HG03103 (cell line): ENCODE data around the gene ACSF3.
"Not testable (repeated sequence)": the region's sequence is repeated elsewhere in the genome, so short reads cannot be mapped to it uniquely, and the experiment has no call there.

Experiments used
- ATAC-seq: cut with Tn5 transposase; IDR thresholded peaks from one replicate; pipeline ENCODE4 v1.9.1; 2021; ENCODE audit warnings: low read depth; ENCODE audit not compliant: unreplicated experiment

ACSF3 gene

GRCh38 chr16:89090669-89091426 lies 2.8 kb upstream of the ACSF3 start:
- ATAC-seq, result no peak

GRCh38 chr16:89092013-89092412 lies 1.6 kb upstream of the ACSF3 start:
- ATAC-seq, result no peak

- not testable (repeated sequence) for ATAC-seq
Measured at GRCh38 chr16:89093252-89093601, 425 bp upstream of the ACSF3 start.

GRCh38 chr16:89094252-89094879 lies 714 bp downstream of the ACSF3 start:
- no peak for ATAC-seq

GRCh38 chr16:89094880-89095258 lies 1.2 kb downstream of the ACSF3 start:
- no peak for ATAC-seq

- ATAC-seq, result no peak
Measured at GRCh38 chr16:89095491-89095951, 1.9 kb downstream of the ACSF3 start.

GRCh38 chr16:89096042-89096717 lies 2.5 kb downstream of the ACSF3 start:
- ATAC-seq, result no peak

GRCh38 chr16:89096768-89097391 lies 3.2 kb downstream of the ACSF3 start:
- ATAC-seq, result no peak

GRCh38 chr16:89097392-89097772 lies 3.7 kb downstream of the ACSF3 start:
- no peak for ATAC-seq

GRCh38 chr16:89098767-89099430 lies 5.2 kb downstream of the ACSF3 start:
- ATAC-seq, result no peak

GRCh38 chr16:89099905-89100304 lies 6.3 kb downstream of the ACSF3 start:
- no peak for ATAC-seq

GRCh38 chr16:89100601-89101302 lies 7.1 kb downstream of the ACSF3 start:
- no peak for ATAC-seq

- no peak for ATAC-seq
Measured at GRCh38 chr16:89101303-89102040, 7.8 kb downstream of the ACSF3 start.

- no peak for ATAC-seq
Measured at GRCh38 chr16:89102041-89102471, 8.4 kb downstream of the ACSF3 start.

- ATAC-seq, result no peak
Measured at GRCh38 chr16:89102481-89103073, 8.9 kb downstream of the ACSF3 start.

- ATAC-seq, result no peak
Measured at GRCh38 chr16:89103156-89103555, 9.5 kb downstream of the ACSF3 start.

- no peak for ATAC-seq
Measured at GRCh38 chr16:89103781-89104180, 10.1 kb downstream of the ACSF3 start.

GRCh38 chr16:89104303-89104702 lies 10.7 kb downstream of the ACSF3 start:
- no peak for ATAC-seq

- no peak for ATAC-seq
Measured at GRCh38 chr16:89104930-89105571, 11.4 kb downstream of the ACSF3 start.
